Adipocyte (in vitro differentiated cells): Measurements from ENCODE around the gene TMEM164.

Experiments
- DNase-seq: peaks from one replicate; pipeline ENCODE4 v3.0.0-alpha.2; 2015; ENCODE audit warnings: low read depth
- H3K27me3 ChIP-seq: replicated peaks from 2 replicates; pipeline ENCODE4 v1.7.0; 2013; ENCODE audit warnings: mild to moderate bottlenecking, low read length, moderate library complexity; ENCODE audit not compliant: control insufficient read depth, insufficient read depth
- H3K36me3 ChIP-seq: 2 replicates; pipeline ENCODE4 v1.7.0; 2013; ENCODE audit warnings: low read length, mild to moderate bottlenecking, moderate library complexity; ENCODE audit not compliant: control insufficient read depth, insufficient read depth, severe bottlenecking
- H3K4me1 ChIP-seq: 2 replicates; pipeline ENCODE4 v1.7.0; 2013; ENCODE audit warnings: mild to moderate bottlenecking, low read length, moderate library complexity; ENCODE audit not compliant: control insufficient read depth, insufficient read depth
- H3K4me3 ChIP-seq: 2 replicates; pipeline ENCODE4 v1.7.0; 2013; ENCODE audit warnings: mild to moderate bottlenecking, low read length, moderate library complexity
- H3K9ac ChIP-seq: 2 replicates; pipeline ENCODE4 v1.7.0; 2013; ENCODE audit warnings: mild to moderate bottlenecking, low read length, moderate library complexity
- H3K9me3 ChIP-seq: 2 replicates; pipeline ENCODE4 v1.7.0; 2013; ENCODE audit warnings: mild to moderate bottlenecking, low read length, moderate library complexity; ENCODE audit not compliant: control insufficient read depth

TMEM164 gene

GRCh38 chrX:110159235-110159634, 156.3 kb downstream of the TMEM164 start:
- Histone ChIP-seq H3K9me3 (no peaks in the 10 kb centered on the region), H3K9ac (no peak overlapping the region), H3K36me3 (no peaks in the 10 kb centered on the region), H3K27me3 (peaks cover 13% of the 10 kb centered on the region), H3K4me1 (peaks cover 9% of the 10 kb centered on the region), H3K4me3 (no peak overlapping the region)
- no peak for DNase-seq

GRCh38 chrX:110159865-110160264, 157.0 kb downstream of the TMEM164 start:
- Histone ChIP-seq H3K4me3 (no peak overlapping the region), H3K27me3 (peaks cover 13% of the 10 kb centered on the region), H3K4me1 (peaks cover 9% of the 10 kb centered on the region), H3K36me3 (no peaks in the 10 kb centered on the region), H3K9ac (no peak overlapping the region), H3K9me3 (no peaks in the 10 kb centered on the region)
- DNase-seq = no peak

- Histone ChIP-seq H3K27me3 (peaks cover 10% of the 10 kb centered on the region), H3K9me3 (no peaks in the 10 kb centered on the region), H3K9ac (no peak overlapping the region), H3K4me1 (peaks cover 9% of the 10 kb centered on the region), H3K4me3 (no peak overlapping the region), H3K36me3 (no peaks in the 10 kb centered on the region)
- no peak for DNase-seq
Observed at GRCh38 chrX:110161361-110161686, 158.4 kb downstream of the TMEM164 start.

- Histone ChIP-seq H3K4me3 (no peak overlapping the region), H3K4me1 (peaks cover 9% of the 10 kb centered on the region), H3K9me3 (no peaks in the 10 kb centered on the region), H3K9ac (no peak overlapping the region), H3K36me3 (no peaks in the 10 kb centered on the region), H3K27me3 (peaks cover 7% of the 10 kb centered on the region)
- DNase-seq = no peak
Observed at GRCh38 chrX:110162131-110162530, 159.2 kb downstream of the TMEM164 start.

GRCh38 chrX:110162867-110163266, 160.0 kb downstream of the TMEM164 start:
- H3K4me3 ChIP-seq = no peak overlapping the region
- H3K27me3 ChIP-seq = peaks cover 2% of the 10 kb centered on the region
- H3K4me1 ChIP-seq = peaks cover 9% of the 10 kb centered on the region
- DNase-seq = no peak
- no peaks in the 10 kb centered on the region for H3K36me3 ChIP-seq
- no peak overlapping the region for H3K9ac ChIP-seq
- H3K9me3 ChIP-seq = no peaks in the 10 kb centered on the region

- Histone ChIP-seq H3K9me3 (no peaks in the 10 kb centered on the region), H3K9ac (no peak overlapping the region), H3K36me3 (no peaks in the 10 kb centered on the region), H3K27me3 (peaks cover 2% of the 10 kb centered on the region), H3K4me3 (no peak overlapping the region), H3K4me1 (peaks cover 9% of the 10 kb centered on the region)
- no peak for DNase-seq
Observed at GRCh38 chrX:110163488-110163887, 160.6 kb downstream of the TMEM164 start.

- peaks cover 5% of the 10 kb centered on the region for H3K27me3 ChIP-seq
- H3K4me3 ChIP-seq = no peak overlapping the region
- H3K36me3 ChIP-seq = no peaks in the 10 kb centered on the region
- H3K9me3 ChIP-seq = no peaks in the 10 kb centered on the region
- H3K9ac ChIP-seq = no peak overlapping the region
- peak; percentile 51 for DNase-seq
- H3K4me1 ChIP-seq = no peaks in the 10 kb centered on the region
Observed at GRCh38 chrX:110167952-110168451, 165.1 kb downstream of the TMEM164 start.

GRCh38 chrX:110168585-110168984, 165.7 kb downstream of the TMEM164 start:
- DNase-seq = peak; percentile 53
- Histone ChIP-seq H3K9ac (no peak overlapping the region), H3K36me3 (peaks cover 5% of the 10 kb centered on the region), H3K9me3 (no peaks in the 10 kb centered on the region), H3K4me3 (no peak overlapping the region), H3K4me1 (no peaks in the 10 kb centered on the region), H3K27me3 (peaks cover 5% of the 10 kb centered on the region)

- Histone ChIP-seq H3K9me3 (no peaks in the 10 kb centered on the region), H3K36me3 (peaks cover 5% of the 10 kb centered on the region), H3K4me3 (no peak overlapping the region), H3K4me1 (peaks cover 3% of the 10 kb centered on the region), H3K9ac (no peak overlapping the region), H3K27me3 (peaks cover 5% of the 10 kb centered on the region)
- no peak for DNase-seq
Observed at GRCh38 chrX:110170029-110170428, 167.1 kb downstream of the TMEM164 start.

- Histone ChIP-seq H3K4me3 (no peak overlapping the region), H3K27me3 (peaks cover 5% of the 10 kb centered on the region), H3K4me1 (peaks cover 6% of the 10 kb centered on the region), H3K9me3 (no peaks in the 10 kb centered on the region), H3K36me3 (peaks cover 5% of the 10 kb centered on the region), H3K9ac (no peak overlapping the region)
- no peak for DNase-seq
Observed at GRCh38 chrX:110171442-110171841, 168.5 kb downstream of the TMEM164 start.

GRCh38 chrX:110172215-110172614, 169.3 kb downstream of the TMEM164 start:
- no peak overlapping the region for H3K9ac ChIP-seq
- H3K4me1 ChIP-seq = peaks cover 6% of the 10 kb centered on the region
- H3K36me3 ChIP-seq = peaks cover 5% of the 10 kb centered on the region
- DNase-seq = no peak
- no peak overlapping the region for H3K4me3 ChIP-seq
- no peaks in the 10 kb centered on the region for H3K9me3 ChIP-seq
- H3K27me3 ChIP-seq = peaks cover 5% of the 10 kb centered on the region
